Stimulated activated naive CD8-positive, alpha-beta T cell treated with anti-CD3 and anti-CD28 coated beads, Interleukin-15, amount 100 ng/mL, for 72 hours (primary cell): ENCODE data around the gene MEGF10.
A peak's percentile ranks its signal among the peaks of the same experiment; 100 is the strongest.
"Not testable (repeated sequence)": the region's sequence is repeated elsewhere in the genome, so short reads cannot be mapped to it uniquely, and the experiment has no call there.

Experiments used
- ATAC-seq: fragments of 150-1000 bp; cut with Tn5 transposase; 2 replicates; pipeline ENCODE4 v1.10.0; 2021; ENCODE audit warnings: mild to moderate bottlenecking, moderate library complexity
- DNase-seq, 2 donors: peaks; one replicate each; pipeline ENCODE4 v3.0.0; 2021 to 2022
- H3K27ac Mint-ChIP-seq, 2 donors: one replicate each; pipeline ENCODE4 v1.8.0; 2022; ENCODE audit warnings: mild to moderate bottlenecking in 2 of 2, mixed read lengths in 2 of 2, moderate library complexity in 2 of 2
- H3K27me3 Mint-ChIP-seq: one replicate; pipeline ENCODE4 v1.8.0; 2022; ENCODE audit warnings: mixed read lengths
- H3K4me1 Mint-ChIP-seq: one replicate; pipeline ENCODE4 v1.8.0; 2022; ENCODE audit warnings: mild to moderate bottlenecking, mixed read lengths
- H3K4me3 Mint-ChIP-seq, 2 donors: one replicate each; pipeline ENCODE4 v1.8.0; 2022; ENCODE audit warnings: mild to moderate bottlenecking in 2 of 2, mixed read lengths in 2 of 2, moderate library complexity in 1 of 2
- H3K9me3 Mint-ChIP-seq, 2 donors: one replicate each; pipeline ENCODE4 v1.8.0; 2022; ENCODE audit warnings: mixed read lengths in 2 of 2

The MEGF10 gene

GRCh38 chr5:127290019-127290945, at the start of gene MEGF10:
Gene MEGF10 (plus strand): TSS chr5:127290796. CDS start chr5:127331309, 40,513 bp downstream.
- ATAC-seq (peak; percentile 71), DNase-seq (peak; percentile 13 to 23)
- H3K27ac Mint-ChIP-seq, result no peak within 1 kb of the TSS
- H3K4me1 Mint-ChIP-seq, result peaks cover 17% of the 10 kb centered on the region
- peak within 1 kb of the TSS; percentile 61 for H3K4me3 Mint-ChIP-seq
- no peaks in the 10 kb centered on the region for H3K9me3 Mint-ChIP-seq
- H3K27me3 Mint-ChIP-seq, result peaks cover 86% of the 10 kb centered on the region

DNA sequence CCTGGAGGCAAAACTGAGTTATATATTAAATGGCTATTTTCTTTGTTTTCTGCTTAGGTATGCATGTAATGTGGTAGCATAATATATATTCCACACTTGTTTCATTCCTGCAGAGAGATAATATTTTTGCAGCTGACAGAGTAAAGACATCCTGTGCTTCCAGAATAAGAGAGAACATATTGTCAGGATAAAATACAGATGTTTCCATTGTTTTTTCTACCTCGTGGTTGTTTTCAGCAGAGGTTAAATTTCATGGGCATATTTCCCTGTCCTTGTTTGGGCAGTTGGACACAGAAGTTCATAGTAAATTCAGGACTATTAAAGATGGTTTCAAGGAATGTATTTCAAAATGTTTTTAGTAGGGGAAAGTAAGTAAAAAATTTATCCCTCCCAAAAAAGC, 47.6 kb upstream of the MEGF10 start:
- H3K27me3 Mint-ChIP-seq, result peaks cover 16% of the 10 kb centered on the region
- no peak overlapping the region for H3K4me3 Mint-ChIP-seq
- H3K27ac Mint-ChIP-seq, result no peak overlapping the region
- peaks cover 7 to 22% of the 10 kb centered on the region in 2 donors for H3K9me3 Mint-ChIP-seq
- DNase-seq (no peak), ATAC-seq (no peak)
- no peaks in the 10 kb centered on the region for H3K4me1 Mint-ChIP-seq

- no peak for ATAC-seq
- Mint-ChIP-seq H3K4me1 (no peaks in the 10 kb centered on the region), H3K27me3 (no peaks in the 10 kb centered on the region), H3K27ac (no peak overlapping the region), H3K9me3 (peaks cover 6 to 9% of the 10 kb centered on the region in 2 donors), H3K4me3 (no peak overlapping the region)
- DNase-seq, result no peak
These were observed 35.8 kb upstream of the MEGF10 start for GRCh38 chr5:127254729-127255284.

GRCh38 chr5:127256886-127257597, 33.6 kb upstream of the MEGF10 start:
- DNase-seq (no peak), ATAC-seq (no peak)
- Mint-ChIP-seq H3K4me1 (no peaks in the 10 kb centered on the region), H3K9me3 (peaks cover 6 to 9% of the 10 kb centered on the region in 2 donors), H3K27me3 (no peaks in the 10 kb centered on the region), H3K27ac (no peak overlapping the region), H3K4me3 (no peak overlapping the region)

- Mint-ChIP-seq H3K4me1 (no peaks in the 10 kb centered on the region), H3K4me3 (no peak overlapping the region), H3K27ac (no peak overlapping the region), H3K9me3 (no peaks in the 10 kb centered on the region), H3K27me3 (no peaks in the 10 kb centered on the region)
- ATAC-seq (no peak), DNase-seq (no peak)
These were observed 29.9 kb upstream of the MEGF10 start for GRCh38 chr5:127260686-127261085.

DNA sequence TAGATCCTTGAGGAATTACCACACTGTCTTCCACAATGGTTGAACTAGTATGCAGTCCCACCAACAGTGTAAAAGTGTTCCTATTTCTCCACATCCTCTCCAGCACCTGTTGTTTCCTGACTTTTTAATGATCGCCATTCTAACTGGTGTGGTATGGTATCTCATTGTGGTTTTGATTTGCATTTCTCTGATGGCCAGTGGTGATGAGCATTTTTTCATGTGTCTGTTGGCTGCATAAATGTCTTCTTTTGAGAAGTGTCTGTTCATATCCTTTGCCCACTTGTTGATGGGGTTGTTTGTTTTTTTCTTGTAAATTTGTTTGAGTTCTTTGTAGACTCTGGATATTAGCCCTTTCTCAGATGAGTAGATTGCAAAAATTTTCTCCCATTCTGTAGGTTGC, 25.1 kb upstream of the MEGF10 start:
- peaks cover 11% of the 10 kb centered on the region for H3K27me3 Mint-ChIP-seq
- H3K4me1 Mint-ChIP-seq, H3K27ac Mint-ChIP-seq, H3K4me3 Mint-ChIP-seq, DNase-seq, ATAC-seq, H3K9me3 Mint-ChIP-seq: not testable (repeated sequence)

DNA sequence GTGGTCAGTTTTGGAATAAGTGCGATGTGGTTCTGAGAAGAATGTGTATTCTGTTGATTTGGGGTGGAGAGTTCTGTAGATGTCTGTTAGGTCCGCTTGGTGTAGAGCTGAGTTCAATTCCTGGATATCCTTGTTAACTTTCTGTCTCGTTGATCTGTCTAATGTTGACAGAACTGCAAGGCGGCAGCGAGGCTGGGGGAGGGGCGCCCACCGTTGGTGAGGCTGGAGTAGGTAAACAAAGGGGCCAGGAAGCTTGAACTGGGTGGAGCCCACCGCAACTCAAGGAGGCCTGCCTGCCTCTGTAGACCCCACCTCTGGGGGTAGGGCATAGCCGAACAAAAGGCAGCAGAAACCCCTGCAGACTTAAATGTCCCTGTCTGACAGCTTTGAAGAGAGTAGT, 22.3 kb upstream of the MEGF10 start:
- Mint-ChIP-seq H3K27me3 (peaks cover 17% of the 10 kb centered on the region), H3K9me3 (peaks cover 10 to 14% of the 10 kb centered on the region in 2 donors)
- not testable (repeated sequence) for H3K4me1 Mint-ChIP-seq, H3K27ac Mint-ChIP-seq, DNase-seq, ATAC-seq, H3K4me3 Mint-ChIP-seq

GRCh38 chr5:127270713-127271112, 19.9 kb upstream of the MEGF10 start:
- not testable (repeated sequence) for ATAC-seq, DNase-seq, H3K4me3 Mint-ChIP-seq, H3K4me1 Mint-ChIP-seq, H3K27ac Mint-ChIP-seq
- H3K9me3 Mint-ChIP-seq, result peaks cover 10 to 14% of the 10 kb centered on the region in 2 donors
- H3K27me3 Mint-ChIP-seq, result peaks cover 17% of the 10 kb centered on the region

- Mint-ChIP-seq H3K4me1 (no peaks in the 10 kb centered on the region), H3K4me3 (no peak overlapping the region), H3K27ac (no peak overlapping the region), H3K9me3 (peaks cover 8 to 12% of the 10 kb centered on the region in 2 donors), H3K27me3 (peaks cover 6% of the 10 kb centered on the region)
- no peak for DNase-seq
- no peak for ATAC-seq
These were observed 14.9 kb upstream of the MEGF10 start for GRCh38 chr5:127275641-127276193.

DNA sequence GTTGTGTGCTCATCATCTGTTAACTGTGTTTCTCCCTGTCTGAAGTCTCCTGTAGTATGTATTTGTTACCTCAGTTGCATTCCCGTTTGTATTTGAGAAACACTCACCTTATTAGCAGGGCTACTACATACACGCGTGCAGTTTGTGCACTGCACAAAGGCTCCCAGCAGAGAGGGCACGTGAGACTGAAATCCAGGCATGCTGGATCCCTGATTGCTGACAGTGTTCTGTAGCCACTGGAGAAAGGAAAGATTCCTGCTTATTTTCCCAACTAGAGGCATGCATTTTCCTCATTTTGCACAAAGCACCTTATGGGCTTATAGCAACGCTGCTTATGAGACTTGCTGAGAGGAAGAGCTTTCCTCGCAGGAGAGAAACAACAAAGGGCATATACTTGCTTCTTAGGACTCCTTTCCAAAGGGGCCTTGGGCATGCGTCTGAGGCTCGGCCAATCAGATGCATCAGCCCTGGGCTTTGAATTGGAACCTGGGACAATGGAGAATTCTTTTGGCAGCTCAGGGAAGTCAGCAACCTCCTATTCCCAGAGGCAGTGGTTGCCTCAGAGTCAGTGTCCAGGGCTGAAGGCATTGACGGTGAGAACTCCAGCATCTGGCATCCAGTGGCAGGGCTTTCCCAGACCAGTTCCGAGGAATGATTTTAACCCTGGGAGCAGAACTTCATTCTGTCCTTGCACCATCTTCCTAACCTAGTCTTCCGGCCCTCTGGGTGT, 9.9 kb upstream of the MEGF10 start:
- no peaks in the 10 kb centered on the region for H3K9me3 Mint-ChIP-seq
- H3K4me1 Mint-ChIP-seq, result no peaks in the 10 kb centered on the region
- no peak for DNase-seq
- ATAC-seq, result no peak
- no peak overlapping the region for H3K4me3 Mint-ChIP-seq
- H3K27ac Mint-ChIP-seq, result no peak overlapping the region
- H3K27me3 Mint-ChIP-seq, result peaks cover 10% of the 10 kb centered on the region

DNA sequence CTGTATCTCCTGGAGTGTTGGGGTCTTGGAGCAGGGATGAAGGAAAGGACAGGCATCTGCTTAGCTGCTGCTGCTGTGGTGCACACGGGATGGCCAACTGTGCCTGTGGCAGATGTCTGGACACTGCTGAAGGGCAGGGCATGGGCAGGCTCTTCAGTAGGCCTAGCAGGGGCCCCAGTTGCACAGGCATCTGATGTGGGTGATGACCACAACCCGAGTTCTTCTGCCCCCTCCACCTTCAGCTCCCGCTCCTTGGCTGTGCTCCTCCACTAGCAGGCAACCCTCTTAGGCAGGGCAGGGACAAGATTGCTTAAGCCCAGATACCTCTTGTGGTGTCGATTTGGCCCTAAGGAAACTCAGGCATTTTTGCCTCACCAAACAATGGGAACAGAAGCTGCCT, 9.0 kb upstream of the MEGF10 start:
- Mint-ChIP-seq H3K4me1 (no peaks in the 10 kb centered on the region), H3K27me3 (peaks cover 16% of the 10 kb centered on the region), H3K27ac (no peak overlapping the region), H3K9me3 (no peaks in the 10 kb centered on the region), H3K4me3 (no peak overlapping the region)
- DNase-seq (no peak), ATAC-seq (no peak)

- no peak for DNase-seq
- H3K4me1 Mint-ChIP-seq, result peaks cover 17% of the 10 kb centered on the region
- peaks cover 77% of the 10 kb centered on the region for H3K27me3 Mint-ChIP-seq
- no peak overlapping the region for H3K4me3 Mint-ChIP-seq
- H3K27ac Mint-ChIP-seq, result no peak overlapping the region
- ATAC-seq, result no peak
- no peaks in the 10 kb centered on the region for H3K9me3 Mint-ChIP-seq
These were observed 1.9 kb upstream of the MEGF10 start for GRCh38 chr5:127288676-127289075.

DNA sequence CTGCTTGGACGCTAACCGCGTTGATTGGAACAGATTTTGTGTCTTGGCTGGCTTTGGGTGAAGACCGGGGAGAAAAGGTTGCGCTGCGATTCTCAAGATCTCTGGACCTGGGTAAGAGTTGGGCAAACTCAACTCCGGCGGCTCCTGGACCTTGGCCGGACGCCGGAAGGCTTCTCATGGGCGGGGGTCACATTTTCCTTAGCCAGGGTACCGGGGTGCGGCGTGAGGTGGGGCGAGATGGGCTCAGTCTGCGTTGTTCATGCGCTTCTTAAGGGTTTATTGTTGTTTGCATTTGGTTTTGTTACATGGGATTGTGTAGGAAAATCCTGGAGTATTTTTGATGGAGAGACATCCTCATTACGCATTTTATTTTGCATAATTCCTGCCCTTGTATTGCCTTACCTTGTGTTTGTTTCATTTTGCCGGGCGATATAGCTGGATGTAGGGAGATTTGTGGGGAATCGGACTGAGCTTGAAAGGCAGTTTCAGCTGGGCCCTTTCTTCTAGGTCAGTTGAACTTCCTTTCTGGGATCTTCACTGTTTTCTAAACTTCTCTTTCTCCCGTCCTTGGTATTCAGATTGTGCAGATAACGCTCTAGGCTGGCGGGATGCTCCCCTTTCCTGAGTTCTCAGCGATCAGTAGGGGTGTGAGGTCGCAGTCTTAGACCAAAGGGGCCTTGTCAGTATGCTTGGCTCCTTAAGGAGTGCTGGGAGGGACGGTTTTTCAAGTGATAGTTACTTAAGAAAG, 524 bp downstream of the MEGF10 start:
- peaks cover 17% of the 10 kb centered on the region for H3K4me1 Mint-ChIP-seq
- DNase-seq (no peak), ATAC-seq (no peak)
- no peaks in the 10 kb centered on the region for H3K9me3 Mint-ChIP-seq
- H3K4me3 Mint-ChIP-seq, result peak overlapping the region in 1 of 2 donors; percentile 61
- no peak overlapping the region for H3K27ac Mint-ChIP-seq
- peaks cover 79% of the 10 kb centered on the region for H3K27me3 Mint-ChIP-seq

DNA sequence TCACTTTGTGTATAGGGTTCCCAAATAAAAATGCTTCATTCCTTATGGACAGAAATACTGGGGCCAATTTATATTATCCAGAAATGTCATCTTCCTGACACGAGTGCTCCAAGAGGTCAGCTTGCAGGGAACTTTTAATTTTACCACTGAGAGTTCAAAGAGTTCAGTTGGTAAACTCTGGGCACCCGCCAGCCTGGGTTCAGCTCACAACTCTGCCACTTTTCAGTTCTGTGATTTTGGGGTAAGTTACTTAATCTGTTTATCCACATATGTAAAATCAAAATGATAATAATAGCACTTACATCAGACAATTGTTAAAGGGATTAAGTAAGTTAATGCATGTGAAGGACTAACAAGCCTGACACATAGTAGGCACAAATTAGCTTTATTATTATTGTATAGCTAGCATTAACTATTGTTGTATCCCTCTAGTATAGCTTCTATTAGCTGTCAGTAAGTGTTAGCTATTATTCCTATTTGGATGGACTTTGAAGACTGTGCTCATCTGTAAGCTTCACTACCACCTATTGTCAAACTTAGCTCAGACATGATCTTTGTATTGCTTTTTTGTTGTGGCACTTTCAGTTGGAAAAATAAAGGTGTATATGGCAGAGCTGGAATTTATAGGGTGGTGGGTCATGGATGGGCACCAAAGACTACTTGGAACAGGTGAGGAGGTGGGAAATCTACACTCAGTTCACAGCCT, 1.6 kb downstream of the MEGF10 start:
- Mint-ChIP-seq H3K9me3 (no peaks in the 10 kb centered on the region), H3K27ac (no peak overlapping the region), H3K4me3 (no peak overlapping the region), H3K27me3 (peaks cover 77% of the 10 kb centered on the region), H3K4me1 (peaks cover 17% of the 10 kb centered on the region)
- no peak for ATAC-seq
- no peak for DNase-seq
